Urinary bladder (tissue), 4 donors: ENCODE results near the gene FGFBP1. TPM values are rescaled to one million over a fixed set of nuclear protein-coding genes. Genes with fewer than 3 reads are reported as not detected.

Experiments used
- DNase-seq: peaks from one replicate; pipeline ENCODE4 v3.0.0-alpha.2; 2015; ENCODE audit errors: extremely low spot score
- H3K27ac ChIP-seq: one replicate; pipeline ENCODE4 v1.5.1; 2013; ENCODE audit warnings: low read depth, mild to moderate bottlenecking, moderate library complexity
- H3K36me3 ChIP-seq: one replicate; pipeline ENCODE4 v1.6.1; 2013; ENCODE audit warnings: mild to moderate bottlenecking, moderate library complexity; ENCODE audit not compliant: insufficient read depth
- H3K4me1 ChIP-seq: one replicate; pipeline ENCODE4 v1.6.1; 2013; ENCODE audit warnings: mild to moderate bottlenecking, moderate library complexity; ENCODE audit not compliant: insufficient read depth
- H3K4me3 ChIP-seq: one replicate; pipeline ENCODE4 v1.5.1; 2013; ENCODE audit warnings: low read depth, low read length
- WGBS: extraction: QIAGEN DNeasy Blood & Tissue Kit; methylation state at CpG from one replicate; pipeline ENCODE4 v1.1.7; 2013; 5-methylcytosine and 5-hydroxymethylcytosine counted together
- polyA plus RNA-seq: library from polyadenylated mRNA; stranded (reverse); fragments of 200-250 nt; gene quantifications from one replicate; pipeline ENCODE4 v1.2.3, GENCODE V29; 2013
- total RNA-seq: library from RNA; depleted of rRNA; stranded (reverse); fragments of >200 nt; gene quantifications from one replicate; pipeline ENCODE4 v1.2.3, GENCODE V29; 2014
- donor health status: healthy with polysubstance abuse.
- donor health status: healthy.

Gene FGFBP1
- total and polyA plus RNA-seq, 2 donors = 0.16 TPM; not detected in 1

- no peak overlapping the region for H3K27ac ChIP-seq
- 57% methylated on average over 1 of the region's 1 CpG for WGBS
- no peaks in the 10 kb centered on the region for H3K4me1 ChIP-seq
Measured at GRCh38 chr4:15894393-15894792, 44.1 kb downstream of the FGFBP1 start.

DNA sequence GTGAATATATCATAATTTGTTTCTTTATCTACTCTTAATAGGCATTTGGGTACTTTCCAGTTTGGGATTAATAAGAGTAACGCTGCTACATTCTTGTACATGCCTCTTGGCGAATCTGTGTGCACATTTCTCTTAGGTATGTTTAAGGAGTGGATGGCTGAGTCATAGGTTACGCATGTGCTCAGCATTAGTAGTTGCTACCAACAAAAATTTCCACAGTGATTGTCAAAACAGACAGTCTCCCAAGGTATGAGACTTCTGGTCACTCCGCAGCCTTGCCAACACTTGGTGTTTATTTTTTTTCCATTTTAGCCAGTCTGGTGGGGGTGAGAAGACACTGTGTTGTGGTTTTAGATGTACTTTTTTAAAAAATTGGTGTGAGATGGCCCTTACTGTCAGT lies 44.6 kb downstream of the FGFBP1 start:
- 57% methylated on average over 4 of the region's 4 CpGs for WGBS

More at GRCh38 chr4:15894393-15894792, 44.1 kb downstream of the FGFBP1 start:
- Histone ChIP-seq H3K36me3 (no peaks in the 10 kb centered on the region), H3K4me3 (no peak overlapping the region)
- DNase-seq = no peak

GRCh38 chr4:15891312-15891711 lies 47.2 kb downstream of the FGFBP1 start:
- Histone ChIP-seq H3K36me3 (no peaks in the 10 kb centered on the region), H3K4me3 (no peak overlapping the region), H3K27ac (no peak overlapping the region), H3K4me1 (no peaks in the 10 kb centered on the region)
- WGBS = 44% methylated on average over 4 of the region's 4 CpGs
- no peak for DNase-seq

More for the DNA sequence above, 44.6 kb downstream of the FGFBP1 start:
- H3K4me3 ChIP-seq = no peak overlapping the region
- no peaks in the 10 kb centered on the region for H3K36me3 ChIP-seq
- no peaks in the 10 kb centered on the region for H3K4me1 ChIP-seq
- no peak overlapping the region for H3K27ac ChIP-seq
- DNase-seq = no peak

DNA sequence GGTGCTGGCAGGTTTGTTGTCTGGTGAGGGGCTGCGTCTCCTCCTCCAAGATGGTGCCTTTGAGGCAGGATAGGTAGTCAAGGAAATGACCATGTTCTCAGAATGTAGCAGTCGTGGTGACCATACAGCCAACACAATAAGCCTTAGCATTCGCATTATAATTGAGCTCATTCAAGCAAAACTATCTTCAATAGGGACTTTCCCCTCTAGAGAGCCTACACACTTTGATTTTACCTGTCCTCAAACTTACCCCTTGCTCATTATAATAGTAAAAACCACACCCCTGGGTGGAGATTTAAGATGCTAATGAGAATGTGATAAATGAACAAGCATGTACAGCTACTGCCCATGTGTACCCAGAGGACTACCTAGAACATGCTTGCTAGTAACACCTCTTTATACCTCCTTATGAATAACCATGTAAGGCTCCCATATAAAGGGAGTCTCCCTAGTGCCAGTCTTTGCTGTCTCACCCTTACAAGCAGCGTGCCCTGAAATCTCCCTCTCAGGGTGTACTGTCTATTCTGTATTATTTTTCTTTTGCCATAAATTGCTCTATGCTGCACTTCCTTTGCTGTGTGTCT lies 48.2 kb downstream of the FGFBP1 start:
- Histone ChIP-seq H3K4me1 (no peaks in the 10 kb centered on the region), H3K4me3 (no peak overlapping the region), H3K36me3 (no peaks in the 10 kb centered on the region), H3K27ac (no peak overlapping the region)
- DNase-seq = no peak
- 93% methylated on average over 4 of the region's 4 CpGs for WGBS

DNA sequence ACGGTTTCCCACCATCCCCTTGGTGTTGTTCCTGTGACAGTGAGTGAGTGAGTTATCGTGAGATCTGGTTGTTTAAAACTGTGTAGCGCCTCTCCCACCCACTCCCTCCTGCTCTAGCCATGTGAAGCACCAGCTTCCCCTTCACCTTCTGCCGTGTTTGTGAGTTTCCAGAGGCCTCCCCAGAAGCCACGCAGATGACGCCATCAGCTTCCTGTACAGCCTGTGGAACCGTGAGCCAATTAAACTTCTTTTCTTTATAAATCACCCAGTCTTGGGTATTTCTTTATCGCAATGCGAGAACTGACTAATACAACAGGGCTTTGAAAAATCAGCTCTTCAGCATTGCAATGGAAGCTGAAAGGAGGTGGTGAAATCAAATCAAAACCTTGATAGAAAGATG lies 50.0 kb downstream of the FGFBP1 start:
- Histone ChIP-seq H3K4me1 (peaks cover 1% of the 10 kb centered on the region), H3K4me3 (no peak overlapping the region), H3K36me3 (no peaks in the 10 kb centered on the region), H3K27ac (no peak overlapping the region)
- WGBS = 82% methylated on average over 9 of the region's 9 CpGs
- no peak for DNase-seq

Other genes with a start within 250 kb of the FGFBP1 start
- gene BST1, start 235.7 kb downstream of the FGFBP1 start, total RNA-seq = 23.7 TPM
- gene BST1, start 235.7 kb downstream of the FGFBP1 start, polyA plus RNA-seq = 21.0 TPM
- gene CD38, start 160.4 kb downstream of the FGFBP1 start, total RNA-seq = 2.0 TPM
- 1.4 TPM for gene CD38, start 160.4 kb downstream of the FGFBP1 start, polyA plus RNA-seq
- 0.74 TPM for gene FGFBP2, start 24.4 kb upstream of the FGFBP1 start, total RNA-seq
- 2.4 TPM for gene FGFBP2, start 24.4 kb upstream of the FGFBP1 start, polyA plus RNA-seq
- 30.5 TPM for gene PROM1, start 145.3 kb upstream of the FGFBP1 start, total RNA-seq
- gene PROM1, start 145.3 kb upstream of the FGFBP1 start, polyA plus RNA-seq = 13.5 TPM